Endothelial cell of hepatic sinusoid (primary cell): ENCODE results near the gene DNAJC30.
"Not testable (repeated sequence)": the region's sequence is repeated elsewhere in the genome, so short reads cannot be mapped to it uniquely, and the experiment has no call there.

Source experiments
- in situ Hi-C: cut with HindIII; loops from 2 replicates; pipeline ENCODE4 v1.10.0; 2017; ENCODE audit warnings: low sequenced_read_pairs

The DNAJC30 gene

GRCh38 chr7:73683788-73684693, 788 bp upstream of the DNAJC30 start:
- in situ Hi-C loops: no loop called here

- in situ Hi-C loops: no loop called here
These were observed 553 bp downstream of the DNAJC30 start for GRCh38 chr7:73682745-73683055.

DNA sequence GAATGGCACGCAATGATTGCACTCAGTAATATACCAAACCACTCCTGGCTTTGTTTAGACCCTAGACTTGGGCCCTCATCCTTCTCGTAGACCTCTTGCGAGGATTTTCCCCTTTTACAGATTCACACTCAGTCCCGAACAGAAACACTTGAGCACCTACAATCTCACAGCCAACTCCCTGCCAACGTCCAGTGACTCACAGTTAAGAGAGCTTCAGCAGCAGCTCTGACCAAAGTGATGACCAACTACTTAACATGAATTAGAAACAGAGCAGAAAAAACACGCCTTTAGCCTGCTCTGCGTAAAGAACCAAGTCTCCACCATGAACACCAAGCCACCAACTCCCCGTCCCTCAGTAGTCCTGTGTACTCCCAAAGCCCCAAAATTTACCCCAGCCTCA, 2.2 kb downstream of the DNAJC30 start:
- in situ Hi-C loops: no loop called here

DNA sequence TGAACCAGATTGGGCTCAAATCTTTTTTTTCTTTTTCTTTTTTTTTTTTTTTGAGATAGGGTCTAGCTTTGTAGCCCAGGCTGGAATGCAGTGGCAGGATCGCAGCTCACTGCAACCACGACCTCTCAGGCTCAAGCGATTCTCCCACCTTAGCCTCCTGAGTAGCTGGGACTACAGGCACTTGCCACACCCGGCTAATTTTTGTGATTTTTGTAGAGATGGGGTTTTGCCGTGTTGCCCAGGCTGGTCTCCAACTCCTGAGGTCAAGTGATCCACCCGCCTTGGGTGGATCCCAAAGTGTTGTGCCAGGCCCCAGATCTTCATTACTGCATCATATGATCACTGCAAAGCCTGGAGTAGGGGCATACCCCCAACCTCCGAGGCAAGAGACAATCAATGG, 2.8 kb downstream of the DNAJC30 start:
- in situ Hi-C loops: no loop called here

GRCh38 chr7:73679709-73680108, 3.5 kb downstream of the DNAJC30 start:
- in situ Hi-C loops: no loop called here

- in situ Hi-C loops: no loop called here
These were observed 4.4 kb downstream of the DNAJC30 start for GRCh38 chr7:73678862-73679261.

- in situ Hi-C loops: not testable (repeated sequence)
These were observed 7.2 kb downstream of the DNAJC30 start for GRCh38 chr7:73676062-73676461.

DNA sequence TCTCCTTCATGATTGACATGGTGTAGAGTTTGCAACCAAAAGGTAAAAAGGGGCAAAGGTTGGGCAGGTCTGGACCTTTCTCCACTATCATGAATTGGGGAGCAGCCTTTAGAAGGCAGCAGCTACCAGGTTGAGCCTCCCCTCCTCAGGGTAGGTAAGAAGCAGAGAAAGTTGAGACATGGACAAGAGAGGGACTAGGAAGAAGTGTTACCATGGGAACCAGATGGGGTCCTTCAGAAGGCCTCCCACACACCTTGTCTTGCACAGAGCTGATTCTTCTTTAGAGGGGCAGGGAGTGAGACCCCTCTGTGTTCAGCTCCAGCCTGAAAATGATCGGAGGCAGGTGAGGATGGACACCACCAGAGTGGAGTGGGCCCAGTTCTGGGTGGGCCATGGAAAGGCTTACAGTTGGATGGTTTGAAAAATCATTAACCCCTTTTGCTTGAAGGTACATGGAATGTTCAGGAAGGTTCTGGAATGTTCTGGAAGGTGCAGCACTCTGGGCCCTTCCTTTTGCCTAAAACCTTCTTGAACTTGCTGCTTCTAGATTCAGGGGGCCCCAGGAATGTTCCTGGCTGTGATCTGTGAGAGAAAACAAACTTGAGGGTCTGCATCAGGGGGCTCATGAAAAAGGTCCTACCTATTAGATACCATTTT, 8.7 kb downstream of the DNAJC30 start:
- in situ Hi-C loops: loop anchor here (5.0 kb wide), 1 partner anchor 72 kb away; no protein-coding TSS in a partner anchor

- in situ Hi-C loops: loop anchor here (5.0 kb wide), 1 partner anchor 70 kb away; no protein-coding TSS in a partner anchor
These were observed 11.3 kb downstream of the DNAJC30 start for GRCh38 chr7:73671857-73672445.

DNA sequence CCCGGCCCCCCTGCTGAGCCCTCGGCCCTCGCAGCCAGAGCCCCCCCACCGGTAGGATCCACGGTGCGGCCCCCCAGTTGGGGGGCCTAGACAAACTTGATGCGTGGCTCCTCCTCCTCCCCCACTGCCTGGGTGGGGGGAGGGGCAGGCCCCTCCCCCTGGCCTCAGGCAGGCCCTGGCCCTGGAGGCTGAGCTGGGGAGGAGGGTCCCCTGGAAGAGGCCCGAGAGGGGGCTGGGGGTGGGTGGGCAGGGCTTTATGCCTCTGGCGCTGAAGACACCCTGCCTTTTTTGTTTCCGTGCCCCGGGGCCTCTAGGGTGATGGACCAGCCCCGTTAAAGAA, 12.0 kb downstream of the DNAJC30 start:
- in situ Hi-C loops: loop anchor here (5.0 kb wide), 1 partner anchor 69 kb away; no protein-coding TSS in a partner anchor

DNA sequence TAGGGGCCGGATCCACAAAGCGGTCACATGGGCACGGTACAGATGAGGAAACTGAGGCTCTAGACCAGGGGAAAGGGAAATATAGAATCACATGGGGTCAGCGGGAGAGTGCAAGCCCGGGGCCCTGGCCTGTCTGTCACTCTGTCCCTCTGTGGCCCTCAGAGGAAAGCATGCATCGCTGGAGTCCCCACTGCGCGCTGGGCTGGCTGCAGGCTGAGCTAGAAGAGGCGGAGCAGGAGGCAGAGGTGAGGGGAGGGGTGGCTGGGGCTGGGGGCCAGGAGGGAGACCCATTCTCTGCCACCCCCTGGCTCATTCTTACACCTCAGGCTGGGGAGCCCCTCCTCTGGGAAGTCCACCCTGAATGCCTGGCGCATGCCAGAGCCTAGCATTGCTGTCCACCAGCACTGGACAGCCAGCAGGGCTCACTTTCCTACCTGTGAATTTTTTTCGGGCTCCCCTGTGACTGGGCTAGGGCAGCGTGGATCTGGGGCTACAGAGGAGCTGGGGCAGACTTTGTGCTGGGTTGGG, 13.3 kb downstream of the DNAJC30 start:
- in situ Hi-C loops: loop anchor here (5.0 kb wide), 1 partner anchor 68 kb away; no protein-coding TSS in a partner anchor

GRCh38 chr7:73669288-73669701, 14.0 kb downstream of the DNAJC30 start:
- in situ Hi-C loops: no loop called here

- in situ Hi-C loops: no loop called here
These were observed 14.4 kb downstream of the DNAJC30 start for GRCh38 chr7:73668886-73669230.

DNA sequence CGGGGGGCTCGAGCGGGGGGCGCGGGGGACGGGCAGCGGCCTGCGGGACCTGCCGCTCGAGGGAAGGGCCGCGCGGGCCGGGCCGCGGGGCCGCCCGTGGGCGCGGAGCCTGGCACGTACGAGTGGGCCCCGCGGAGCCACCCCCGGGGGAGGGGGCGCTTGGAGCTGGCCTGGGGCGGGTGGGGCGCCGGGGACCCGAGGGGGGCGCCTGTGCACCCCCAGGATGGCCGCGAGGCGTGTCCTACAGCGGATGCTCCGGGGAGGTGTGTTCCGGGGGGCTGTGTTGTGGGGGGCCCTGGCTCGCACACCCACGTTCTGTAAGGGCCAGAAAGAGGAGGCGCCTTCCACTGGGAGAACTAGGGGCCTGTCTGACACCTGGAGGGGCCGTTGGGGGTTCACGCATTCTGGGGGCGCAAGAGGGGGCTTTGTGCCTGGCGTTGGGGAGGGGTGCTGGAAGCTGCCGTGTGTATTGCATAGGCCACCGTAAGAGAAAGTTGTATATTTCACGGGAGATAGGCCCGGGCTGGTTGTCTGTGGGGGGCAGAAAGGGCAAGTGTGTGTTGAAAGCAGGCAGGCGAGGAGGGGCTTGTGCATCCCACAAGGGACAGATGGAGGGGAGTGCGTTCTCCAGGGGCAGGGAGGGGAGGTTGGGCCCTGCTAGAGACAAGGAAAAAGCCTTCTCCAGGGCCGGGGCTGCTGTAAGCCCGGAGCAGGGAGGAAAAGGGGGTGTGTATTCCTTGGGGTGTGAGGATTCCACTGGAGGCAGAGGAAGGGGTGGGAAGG, 15.0 kb downstream of the DNAJC30 start:
- in situ Hi-C loops: no loop called here

- in situ Hi-C loops: no loop called here
These were observed 15.7 kb downstream of the DNAJC30 start, which contains the start of gene VPS37D for GRCh38 chr7:73667344-73668102. TSS of gene VPS37D (plus strand) at chr7:73667831. CDS start at chr7:73667959, 128 bp downstream.

DNA sequence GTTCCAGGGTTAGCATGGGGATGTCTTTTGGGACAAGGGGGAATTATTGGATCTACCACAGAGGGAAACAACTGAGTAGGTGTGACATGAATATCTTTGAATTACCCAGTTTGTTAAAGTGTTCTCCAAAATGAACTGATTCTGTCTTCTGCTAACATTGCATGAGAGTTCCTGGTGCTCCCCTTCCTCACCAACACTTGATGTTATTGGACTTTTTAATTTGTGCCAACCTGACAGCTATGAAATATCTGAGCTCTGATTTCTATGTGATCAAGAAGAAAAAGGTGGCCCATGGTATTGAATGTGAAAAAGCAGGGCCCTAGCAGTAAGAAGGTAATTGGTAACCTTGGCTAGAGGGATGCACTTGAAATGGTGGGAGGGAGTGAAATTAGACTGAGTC, 20.2 kb downstream of the DNAJC30 start:
- in situ Hi-C loops: no loop called here

DNA sequence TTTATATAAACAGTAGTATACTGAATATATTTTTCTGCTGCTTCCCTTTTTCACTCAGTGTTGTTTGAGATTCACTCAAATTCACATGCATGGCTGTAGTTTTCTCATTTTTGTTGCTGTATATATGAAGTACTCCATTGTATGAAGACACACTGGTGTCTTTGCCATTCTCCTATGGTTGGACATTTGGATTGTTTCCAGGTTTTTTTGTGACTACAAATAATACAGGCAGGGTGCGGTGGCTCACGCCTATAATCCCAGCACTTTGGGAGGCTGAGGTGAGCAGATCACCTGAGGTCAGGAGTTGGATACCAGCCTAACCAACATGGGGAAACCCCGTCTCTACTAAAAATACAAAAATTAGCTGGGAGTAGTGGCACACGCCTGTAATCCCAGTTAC, 22.7 kb downstream of the DNAJC30 start:
- in situ Hi-C loops: not testable (repeated sequence)

DNA sequence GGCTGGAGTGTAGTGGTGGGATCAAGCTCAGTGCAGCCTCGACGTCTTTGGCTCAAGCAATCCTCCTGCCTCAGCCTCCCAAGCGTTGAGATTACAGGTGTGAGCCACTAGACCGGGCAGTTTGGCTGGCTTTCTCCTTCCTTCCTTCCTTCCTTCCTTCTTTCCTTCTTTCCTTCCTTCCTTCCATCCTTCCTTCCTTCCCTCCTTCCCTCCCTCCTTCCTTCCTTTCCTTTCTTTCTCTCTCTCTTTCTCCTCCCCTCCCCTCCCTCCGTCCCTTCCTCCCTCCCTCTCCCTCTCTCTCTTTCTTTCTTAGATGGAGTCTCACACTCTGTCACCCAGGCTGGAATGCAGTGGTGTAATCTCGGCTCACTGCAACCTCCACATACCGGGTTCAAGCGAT, 23.3 kb downstream of the DNAJC30 start:
- in situ Hi-C loops: no loop called here

DNA sequence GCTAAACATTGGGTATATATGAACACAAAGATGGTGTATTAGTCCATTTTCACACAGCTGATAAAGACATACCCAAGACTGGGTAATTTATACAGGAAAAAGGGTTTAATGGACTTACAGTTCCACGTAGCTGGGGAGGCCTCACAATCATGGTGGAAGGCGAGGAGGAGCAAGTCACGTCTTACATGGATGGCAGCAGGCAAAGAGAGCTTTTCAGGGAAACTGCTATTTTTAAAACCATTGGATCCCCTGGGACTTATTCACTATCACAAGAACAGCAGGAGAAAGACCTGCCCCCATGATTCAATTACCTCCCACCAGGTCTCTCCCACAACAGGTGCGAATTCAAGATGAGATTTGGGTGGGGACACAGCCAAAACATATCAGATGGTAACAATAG, 27.9 kb downstream of the DNAJC30 start:
- in situ Hi-C loops: not testable (repeated sequence)

- in situ Hi-C loops: no loop called here
These were observed 30.7 kb downstream of the DNAJC30 start for GRCh38 chr7:73652541-73652949.
